CD4-positive, alpha-beta T cell treated with Interleukin-4 for 1 hour (primary cell): Measurements from ENCODE around the gene RACK1.
"Not testable (repeated sequence)": the region's sequence is repeated elsewhere in the genome, so short reads cannot be mapped to it uniquely, and the experiment has no call there.

Experiments
- DNase-seq, 2 donors: peaks; one replicate each; pipeline ENCODE4 v3.0.0-alpha.2; 2020 to 2022

Gene RACK1

GRCh38 chr5:181233088-181233800, 10.5 kb downstream of the RACK1 start:
- DNase-seq: no peak

DNA sequence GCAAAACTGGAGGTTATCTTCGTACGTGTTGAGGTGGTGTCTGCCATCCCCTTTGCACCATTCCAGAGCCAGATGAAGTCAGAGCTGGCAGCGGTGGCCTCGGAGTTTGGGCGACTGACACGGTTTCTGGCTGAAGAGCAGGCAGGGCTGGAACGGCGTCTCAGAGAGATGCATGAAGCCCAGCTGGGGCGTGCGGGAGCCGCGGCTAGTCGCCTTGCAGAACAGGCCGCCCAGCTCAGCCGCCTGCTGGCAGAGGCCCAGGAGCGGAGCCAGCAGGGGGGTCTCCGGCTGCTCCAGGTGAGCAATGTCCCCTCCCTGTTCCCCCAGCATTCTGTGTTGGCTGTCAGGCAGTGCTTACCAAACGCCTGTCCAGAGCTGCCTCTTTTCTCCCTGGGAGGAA, 11.1 kb downstream of the RACK1 start:
- no peak for DNase-seq

- DNase-seq: no peak
These were observed 12.3 kb downstream of the RACK1 start for GRCh38 chr5:181231432-181231831.

DNA sequence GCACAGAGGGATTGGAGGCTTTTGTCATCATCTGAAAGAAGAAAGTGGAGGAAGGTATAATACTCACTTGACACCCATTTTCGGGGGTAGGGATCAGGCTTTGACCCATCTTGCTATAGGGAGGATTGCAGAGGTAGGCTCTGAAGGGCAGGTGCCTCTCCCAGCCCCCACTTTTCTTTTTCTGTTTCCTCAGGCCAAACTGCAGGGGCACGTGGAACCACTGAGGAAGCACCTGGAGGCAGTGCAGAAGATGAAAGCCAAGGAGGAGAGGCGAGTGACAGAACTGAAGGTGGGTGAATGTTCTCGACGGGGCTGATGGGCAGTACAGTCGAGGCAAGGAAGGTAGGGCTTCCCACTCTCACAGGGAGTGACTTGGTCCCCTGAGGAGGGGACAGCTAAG, 13.2 kb downstream of the RACK1 start:
- DNase-seq: no peak

GRCh38 chr5:181229996-181230395, 13.7 kb downstream of the RACK1 start:
- DNase-seq: no peak

- DNase-seq: peak; percentile 31 to 54
These were observed 19.1 kb downstream of the RACK1 start for GRCh38 chr5:181224390-181225229.

- no peak for DNase-seq
These were observed 19.8 kb downstream of the RACK1 start for GRCh38 chr5:181223729-181224389.

- DNase-seq: peak; percentile 98 to 99
These were observed 20.5 kb downstream of the RACK1 start, which contains the start of gene TRIM41 for GRCh38 chr5:181223058-181223728. TRIM41 (plus strand) TSS chr5:181223281; CDS start chr5:181224000, 719 bp downstream.

GRCh38 chr5:181222630-181223057, 21.1 kb downstream of the RACK1 start:
- no peak for DNase-seq

DNA sequence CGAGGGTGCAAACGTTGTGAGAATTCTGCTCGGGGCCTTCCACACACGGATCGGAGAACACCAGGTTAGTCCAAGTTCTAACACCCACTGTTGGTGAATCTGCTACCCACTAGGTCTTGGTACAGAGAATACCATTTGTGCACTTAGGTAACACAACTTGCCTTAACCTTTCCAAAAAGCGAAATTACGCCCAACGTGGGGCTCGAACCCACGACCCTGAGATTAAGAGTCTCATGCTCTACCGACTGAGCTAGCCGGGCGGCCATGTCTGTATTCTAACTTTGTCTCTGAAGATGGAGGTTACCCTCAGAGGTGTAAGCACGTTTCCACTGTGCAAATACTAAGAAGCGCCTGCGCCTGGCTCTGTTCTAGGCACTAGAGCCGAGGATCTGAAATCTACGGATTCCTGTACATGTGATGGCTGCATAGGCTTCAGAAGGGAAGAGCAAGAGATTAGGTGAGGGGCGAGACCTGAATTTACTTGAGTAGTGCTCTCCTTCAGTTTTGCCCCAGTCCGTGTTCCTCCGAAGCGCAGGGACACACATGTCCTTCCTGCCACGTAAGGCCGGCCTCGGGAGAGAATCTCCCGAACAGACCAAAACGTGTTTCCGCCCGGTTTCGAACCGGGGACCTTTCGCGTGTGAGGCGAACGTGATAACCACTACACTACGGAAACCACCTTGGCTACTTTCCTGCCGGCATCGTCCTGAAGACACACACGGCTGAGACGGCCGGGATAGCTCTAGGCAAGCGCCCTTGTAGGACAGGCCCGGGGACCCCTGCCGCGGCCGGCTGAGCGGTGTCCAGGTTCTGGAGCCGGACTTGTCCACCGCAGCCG, 21.7 kb downstream of the RACK1 start:
- peak; percentile 96 to 97 for DNase-seq

- DNase-seq: peak; percentile 68 to 76
These were observed 22.5 kb downstream of the RACK1 start for GRCh38 chr5:181221105-181221791.

DNA sequence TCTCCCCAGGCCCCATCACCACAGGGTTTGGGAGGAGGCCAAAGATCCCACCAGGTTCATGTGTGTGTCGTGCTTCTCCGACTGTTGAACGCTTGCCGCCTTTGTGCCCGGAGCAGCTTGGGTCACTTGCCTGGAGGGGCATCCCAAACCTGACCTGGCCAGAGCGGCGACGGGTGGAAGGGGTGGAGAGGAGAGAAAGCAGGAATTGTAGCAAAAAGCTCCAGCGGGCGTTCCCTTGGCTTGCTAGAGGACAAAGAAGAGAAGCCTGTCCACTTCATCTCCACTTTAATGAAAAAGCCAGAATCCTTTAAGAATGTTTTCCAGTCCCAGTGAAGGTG, 23.6 kb downstream of the RACK1 start:
- DNase-seq: no peak

GRCh38 chr5:181219262-181220177, 24.2 kb downstream of the RACK1 start:
- no peak for DNase-seq

DNA sequence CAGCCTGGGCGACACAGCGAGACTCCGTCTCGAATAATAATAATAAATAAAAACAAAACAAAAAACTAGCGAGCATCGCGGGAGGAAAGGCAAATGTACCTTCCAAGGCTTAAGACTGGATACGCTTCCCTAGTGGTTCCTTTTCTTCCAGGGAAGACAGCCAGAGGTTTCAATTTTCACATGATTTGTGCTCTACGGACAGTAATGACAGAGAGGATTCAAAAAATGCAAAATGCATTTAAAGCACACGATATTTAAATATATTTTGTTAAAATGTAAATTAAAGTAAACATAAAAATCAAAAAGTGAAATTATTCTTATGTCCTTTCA, 24.9 kb downstream of the RACK1 start:
- no peak for DNase-seq

GRCh38 chr5:181217803-181218062, 26.0 kb downstream of the RACK1 start:
- DNase-seq: no peak

- DNase-seq: peak; percentile 72 to 76
These were observed 26.4 kb downstream of the RACK1 start for GRCh38 chr5:181217111-181217802.

GRCh38 chr5:181215997-181216989, 27.4 kb downstream of the RACK1 start:
- DNase-seq: peak; percentile 35 to 48

- not testable (repeated sequence) for DNase-seq
These were observed 29.5 kb downstream of the RACK1 start for GRCh38 chr5:181214249-181214648.

DNA sequence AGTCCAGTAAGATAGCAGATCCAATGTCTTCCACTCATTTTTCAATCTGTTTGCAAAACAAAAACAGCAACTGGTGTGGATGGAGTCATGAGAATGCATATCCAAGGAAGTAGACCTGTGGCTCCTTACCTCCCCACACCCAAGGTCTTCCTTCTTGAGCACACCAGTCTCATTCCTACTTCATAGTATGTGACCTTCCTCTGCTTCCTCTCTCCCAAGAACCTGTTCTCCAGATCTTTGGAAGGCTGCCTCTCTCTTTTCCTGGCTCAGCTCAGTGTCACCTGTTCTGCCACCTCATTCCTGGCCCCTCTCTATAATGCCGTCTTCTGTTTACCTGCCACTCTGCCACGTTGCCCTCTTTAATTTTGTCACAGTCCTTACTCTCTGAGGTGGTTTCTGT, 30.8 kb downstream of the RACK1 start:
- no peak for DNase-seq
